ENCODE data around the gene CAMK1D.

The CAMK1D gene

GRCh38 chr10:12606461-12606860 is 257.1 kb downstream of the CAMK1D start:
- H3K9me3 ChIP-seq (ENCODE audit: control insufficient read depth in 5 of 5, low read length in 5 of 5), result no peaks in the 10 kb centered on the region
- no peaks in the 10 kb centered on the region for H3K36me3 ChIP-seq (ENCODE audit: control insufficient read depth in 5 of 5, insufficient read depth in 5 of 5, low read length in 5 of 5)
- H3K4me1 ChIP-seq (ENCODE audit: control insufficient read depth in 5 of 5, insufficient read depth in 5 of 5, low read length in 5 of 5), result peaks cover 6 to 18% (median 16%) of the 10 kb centered on the region in 5 donors
- H3K4me3 ChIP-seq (ENCODE audit: low read depth in 1 of 5, low read length in 5 of 5), result peak overlapping the region in 2 of 5 donors; percentile 53 to 63
- H3K27ac ChIP-seq (ENCODE audit: low read depth, low read length), result no peak overlapping the region
- peak overlapping the region in 2 of 5 donors; percentile 16 to 66 for H3K9ac ChIP-seq (ENCODE audit: low read length in 5 of 5)
- H3K27me3 ChIP-seq (ENCODE audit: control insufficient read depth in 5 of 5, insufficient read depth in 4 of 5, low read length in 5 of 5), result no peaks in the 10 kb centered on the region

GRCh38 chr10:12608761-12609160 is 259.4 kb downstream of the CAMK1D start:
- H3K4me3 ChIP-seq (ENCODE audit: low read depth in 1 of 5, low read length in 5 of 5), result no peak overlapping the region
- no peaks in the 10 kb centered on the region for H3K36me3 ChIP-seq (ENCODE audit: control insufficient read depth in 5 of 5, insufficient read depth in 5 of 5, low read length in 5 of 5)
- no peak overlapping the region for H3K27ac ChIP-seq (ENCODE audit: low read depth, low read length)
- peaks cover 6 to 18% (median 16%) of the 10 kb centered on the region in 5 donors for H3K4me1 ChIP-seq (ENCODE audit: control insufficient read depth in 5 of 5, insufficient read depth in 5 of 5, low read length in 5 of 5)
- H3K27me3 ChIP-seq (ENCODE audit: control insufficient read depth in 5 of 5, insufficient read depth in 4 of 5, low read length in 5 of 5), result no peaks in the 10 kb centered on the region
- H3K9me3 ChIP-seq (ENCODE audit: control insufficient read depth in 5 of 5, low read length in 5 of 5), result no peaks in the 10 kb centered on the region
- H3K9ac ChIP-seq (ENCODE audit: low read length in 5 of 5), result no peak overlapping the region

GRCh38 chr10:12609435-12609834 is 260.1 kb downstream of the CAMK1D start:
- Histone ChIP-seq H3K36me3 (ENCODE audit: control insufficient read depth in 5 of 5, insufficient read depth in 5 of 5, low read length in 5 of 5) (no peaks in the 10 kb centered on the region), H3K9me3 (ENCODE audit: control insufficient read depth in 5 of 5, low read length in 5 of 5) (no peaks in the 10 kb centered on the region), H3K9ac (ENCODE audit: low read length in 5 of 5) (no peak overlapping the region), H3K4me3 (ENCODE audit: low read depth in 1 of 5, low read length in 5 of 5) (no peak overlapping the region), H3K27me3 (ENCODE audit: control insufficient read depth in 5 of 5, insufficient read depth in 4 of 5, low read length in 5 of 5) (no peaks in the 10 kb centered on the region), H3K4me1 (ENCODE audit: control insufficient read depth in 5 of 5, insufficient read depth in 5 of 5, low read length in 5 of 5) (peaks cover 6 to 22% (median 17%) of the 10 kb centered on the region in 5 donors), H3K27ac (ENCODE audit: low read depth, low read length) (no peak overlapping the region)

- H3K4me3 ChIP-seq (ENCODE audit: low read depth in 1 of 5, low read length in 5 of 5), result no peak overlapping the region
- no peaks in the 10 kb centered on the region for H3K27me3 ChIP-seq (ENCODE audit: control insufficient read depth in 5 of 5, insufficient read depth in 4 of 5, low read length in 5 of 5)
- H3K9ac ChIP-seq (ENCODE audit: low read length in 5 of 5), result no peak overlapping the region
- H3K4me1 ChIP-seq (ENCODE audit: control insufficient read depth in 5 of 5, insufficient read depth in 5 of 5, low read length in 5 of 5), result peaks cover 0 to 15% (median 0%) of the 10 kb centered on the region in 5 donors
- H3K36me3 ChIP-seq (ENCODE audit: control insufficient read depth in 5 of 5, insufficient read depth in 5 of 5, low read length in 5 of 5), result no peaks in the 10 kb centered on the region
- no peaks in the 10 kb centered on the region for H3K9me3 ChIP-seq (ENCODE audit: control insufficient read depth in 5 of 5, low read length in 5 of 5)
- H3K27ac ChIP-seq (ENCODE audit: low read depth, low read length), result no peak overlapping the region
Observed at GRCh38 chr10:12613136-12613535, 263.8 kb downstream of the CAMK1D start.

- H3K9ac ChIP-seq (ENCODE audit: low read length in 5 of 5), result no peak overlapping the region
- no peaks in the 10 kb centered on the region for H3K27me3 ChIP-seq (ENCODE audit: control insufficient read depth in 5 of 5, insufficient read depth in 4 of 5, low read length in 5 of 5)
- no peak overlapping the region for H3K27ac ChIP-seq (ENCODE audit: low read depth, low read length)
- H3K9me3 ChIP-seq (ENCODE audit: control insufficient read depth in 5 of 5, low read length in 5 of 5), result no peaks in the 10 kb centered on the region
- no peaks in the 10 kb centered on the region for H3K36me3 ChIP-seq (ENCODE audit: control insufficient read depth in 5 of 5, insufficient read depth in 5 of 5, low read length in 5 of 5)
- H3K4me1 ChIP-seq (ENCODE audit: control insufficient read depth in 5 of 5, insufficient read depth in 5 of 5, low read length in 5 of 5), result peaks cover 0 to 15% (median 0%) of the 10 kb centered on the region in 5 donors
- no peak overlapping the region for H3K4me3 ChIP-seq (ENCODE audit: low read depth in 1 of 5, low read length in 5 of 5)
Observed at GRCh38 chr10:12614177-12614995, 265.0 kb downstream of the CAMK1D start.

GRCh38 chr10:12615296-12616220 is 266.2 kb downstream of the CAMK1D start:
- no peaks in the 10 kb centered on the region for H3K27me3 ChIP-seq (ENCODE audit: control insufficient read depth in 5 of 5, insufficient read depth in 4 of 5, low read length in 5 of 5)
- no peak overlapping the region for H3K27ac ChIP-seq (ENCODE audit: low read depth, low read length)
- no peaks in the 10 kb centered on the region for H3K9me3 ChIP-seq (ENCODE audit: control insufficient read depth in 5 of 5, low read length in 5 of 5)
- no peak overlapping the region for H3K4me3 ChIP-seq (ENCODE audit: low read depth in 1 of 5, low read length in 5 of 5)
- no peaks in the 10 kb centered on the region for H3K36me3 ChIP-seq (ENCODE audit: control insufficient read depth in 5 of 5, insufficient read depth in 5 of 5, low read length in 5 of 5)
- H3K9ac ChIP-seq (ENCODE audit: low read length in 5 of 5), result no peak overlapping the region
- peaks cover 0 to 18% (median 0%) of the 10 kb centered on the region in 5 donors for H3K4me1 ChIP-seq (ENCODE audit: control insufficient read depth in 5 of 5, insufficient read depth in 5 of 5, low read length in 5 of 5)

GRCh38 chr10:12617191-12618175 is 268.1 kb downstream of the CAMK1D start:
- Histone ChIP-seq H3K9me3 (ENCODE audit: control insufficient read depth in 5 of 5, low read length in 5 of 5) (no peaks in the 10 kb centered on the region), H3K27ac (ENCODE audit: low read depth, low read length) (no peak overlapping the region), H3K4me1 (ENCODE audit: control insufficient read depth in 5 of 5, insufficient read depth in 5 of 5, low read length in 5 of 5) (peaks cover 0 to 18% (median 0%) of the 10 kb centered on the region in 5 donors), H3K9ac (ENCODE audit: low read length in 5 of 5) (no peak overlapping the region), H3K36me3 (ENCODE audit: control insufficient read depth in 5 of 5, insufficient read depth in 5 of 5, low read length in 5 of 5) (no peaks in the 10 kb centered on the region), H3K4me3 (ENCODE audit: low read depth in 1 of 5, low read length in 5 of 5) (no peak overlapping the region), H3K27me3 (ENCODE audit: control insufficient read depth in 5 of 5, insufficient read depth in 4 of 5, low read length in 5 of 5) (no peaks in the 10 kb centered on the region)

GRCh38 chr10:12622016-12622415 is 272.7 kb downstream of the CAMK1D start:
- no peak overlapping the region for H3K9ac ChIP-seq (ENCODE audit: low read length in 5 of 5)
- H3K9me3 ChIP-seq (ENCODE audit: control insufficient read depth in 5 of 5, low read length in 5 of 5), result no peaks in the 10 kb centered on the region
- no peak overlapping the region for H3K4me3 ChIP-seq (ENCODE audit: low read depth in 1 of 5, low read length in 5 of 5)
- H3K27me3 ChIP-seq (ENCODE audit: control insufficient read depth in 5 of 5, insufficient read depth in 4 of 5, low read length in 5 of 5), result no peaks in the 10 kb centered on the region
- H3K4me1 ChIP-seq (ENCODE audit: control insufficient read depth in 5 of 5, insufficient read depth in 5 of 5, low read length in 5 of 5), result peaks cover 0 to 6% (median 0%) of the 10 kb centered on the region in 5 donors
- no peak overlapping the region for H3K27ac ChIP-seq (ENCODE audit: low read depth, low read length)
- H3K36me3 ChIP-seq (ENCODE audit: control insufficient read depth in 5 of 5, insufficient read depth in 5 of 5, low read length in 5 of 5), result no peaks in the 10 kb centered on the region

- Histone ChIP-seq H3K27me3 (ENCODE audit: control insufficient read depth in 5 of 5, insufficient read depth in 4 of 5, low read length in 5 of 5) (no peaks in the 10 kb centered on the region), H3K4me1 (ENCODE audit: control insufficient read depth in 5 of 5, insufficient read depth in 5 of 5, low read length in 5 of 5) (peaks cover 0 to 3% (median 0%) of the 10 kb centered on the region in 5 donors), H3K27ac (ENCODE audit: low read depth, low read length) (no peak overlapping the region), H3K4me3 (ENCODE audit: low read depth in 1 of 5, low read length in 5 of 5) (no peak overlapping the region), H3K9ac (ENCODE audit: low read length in 5 of 5) (no peak overlapping the region), H3K9me3 (ENCODE audit: control insufficient read depth in 5 of 5, low read length in 5 of 5) (no peaks in the 10 kb centered on the region), H3K36me3 (ENCODE audit: control insufficient read depth in 5 of 5, insufficient read depth in 5 of 5, low read length in 5 of 5) (no peaks in the 10 kb centered on the region)
Observed at GRCh38 chr10:12622691-12623090, 273.3 kb downstream of the CAMK1D start.

Measured in subcutaneous abdominal adipose tissue (tissue), 5 donors.